GM19397 (cell line): ENCODE measurements around the gene OXSM.

ENCODE experiments used
- ATAC-seq: cut with Tn5 transposase; IDR thresholded peaks from one replicate; pipeline ENCODE4 v1.9.1; 2021; ENCODE audit warnings: mild to moderate bottlenecking, moderate library complexity; ENCODE audit not compliant: unreplicated experiment

OXSM gene

GRCh38 chr3:25789596-25790556 lies at the start of gene OXSM:
Gene OXSM, plus strand, starts transcription at chr3:25790090. Its CDS starts 931 bp downstream, at chr3:25791021.
- ATAC-seq: peak; percentile 99

- ATAC-seq: no peak
Measured at GRCh38 chr3:25744470-25744869, 45.4 kb upstream of the OXSM start.

GRCh38 chr3:25747033-25747432 lies 42.9 kb upstream of the OXSM start:
- ATAC-seq: no peak

- no peak for ATAC-seq
Measured at GRCh38 chr3:25748189-25748588, 41.7 kb upstream of the OXSM start.

- no peak for ATAC-seq
Measured at GRCh38 chr3:25749031-25749581, 40.8 kb upstream of the OXSM start.

GRCh38 chr3:25751048-25751447 lies 38.8 kb upstream of the OXSM start:
- no peak for ATAC-seq

GRCh38 chr3:25751725-25752124 lies 38.2 kb upstream of the OXSM start:
- no peak for ATAC-seq

GRCh38 chr3:25768851-25769250 lies 21.0 kb upstream of the OXSM start:
- ATAC-seq: peak; percentile 82

- ATAC-seq: no peak
Measured at GRCh38 chr3:25775936-25776335, 14.0 kb upstream of the OXSM start.

GRCh38 chr3:25780618-25781017 lies 9.3 kb upstream of the OXSM start:
- no peak for ATAC-seq

- no peak for ATAC-seq
Measured at GRCh38 chr3:25781145-25781757, 8.6 kb upstream of the OXSM start.

GRCh38 chr3:25781758-25782594 lies 7.9 kb upstream of the OXSM start:
- peak; percentile 42 for ATAC-seq

GRCh38 chr3:25782636-25782937 lies 7.3 kb upstream of the OXSM start:
- ATAC-seq: no peak

GRCh38 chr3:25782938-25783660 lies 6.8 kb upstream of the OXSM start, which contains the start of gene NGLY1:
Gene NGLY1, minus strand, starts transcription at chr3:25783443. Its CDS starts 53 bp downstream, at chr3:25783390.
- peak; percentile 84 for ATAC-seq

- peak; percentile 28 for ATAC-seq
Measured at GRCh38 chr3:25783661-25784512, 6.0 kb upstream of the OXSM start.

- ATAC-seq: no peak
Measured at GRCh38 chr3:25784971-25785370, 4.9 kb upstream of the OXSM start.

- ATAC-seq: no peak
Measured at GRCh38 chr3:25785826-25786225, 4.1 kb upstream of the OXSM start.

GRCh38 chr3:25787689-25788088 lies 2.2 kb upstream of the OXSM start:
- no peak for ATAC-seq

GRCh38 chr3:25789209-25789595 lies 688 bp upstream of the OXSM start:
- ATAC-seq: no peak
